ENCODE data around the gene FTSJ3. TPM values are rescaled to one million over a fixed set of nuclear protein-coding genes. Genes with fewer than 3 reads are reported as not detected.

Gene FTSJ3
- total RNA-seq, 4 donors from 2014 or later, result 36.3 to 53.2 (median 51.7) TPM

DNA sequence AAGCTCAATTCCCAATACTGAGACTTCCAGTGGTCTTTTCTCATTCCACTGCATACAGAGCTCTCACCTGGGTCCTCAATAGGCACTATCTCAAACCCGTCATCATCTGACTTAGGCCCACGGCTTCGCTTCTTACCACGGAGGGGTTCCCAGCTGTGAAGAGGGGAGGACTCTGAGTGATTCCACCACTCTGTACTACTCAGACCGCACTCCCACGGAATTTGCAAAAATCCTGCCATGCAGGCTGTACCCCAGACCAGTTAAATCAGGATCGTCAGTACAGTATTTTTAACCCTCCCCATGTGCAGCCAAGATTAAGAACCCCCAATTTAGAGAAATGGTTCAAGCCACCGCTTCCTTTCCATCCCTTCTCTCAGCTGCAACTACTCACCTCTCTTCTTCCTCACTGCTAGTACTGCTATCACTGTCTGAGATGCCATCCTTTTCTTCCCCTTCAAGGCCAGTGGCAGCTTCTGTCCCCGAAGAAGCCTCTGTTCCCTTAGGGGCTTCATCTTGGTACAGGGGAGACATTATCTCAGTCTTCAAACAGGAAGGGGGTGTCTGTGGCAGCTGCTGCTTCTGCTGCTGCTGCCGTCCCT lies 6.4 kb downstream of the FTSJ3 start:
- no peak for ATAC-seq
- no peaks in the 10 kb centered on the region for H3K27me3 ChIP-seq
- TF ChIP-seq POLR2A (IDR thresholded peaks at IDR 0.05) (no peak), POLR2AphosphoS5 (IDR thresholded peaks at IDR 0.05) (no peak), EP300 (IDR thresholded peaks at IDR 0.05) (no peak)
- TF ChIP-seq, protein P1, sequence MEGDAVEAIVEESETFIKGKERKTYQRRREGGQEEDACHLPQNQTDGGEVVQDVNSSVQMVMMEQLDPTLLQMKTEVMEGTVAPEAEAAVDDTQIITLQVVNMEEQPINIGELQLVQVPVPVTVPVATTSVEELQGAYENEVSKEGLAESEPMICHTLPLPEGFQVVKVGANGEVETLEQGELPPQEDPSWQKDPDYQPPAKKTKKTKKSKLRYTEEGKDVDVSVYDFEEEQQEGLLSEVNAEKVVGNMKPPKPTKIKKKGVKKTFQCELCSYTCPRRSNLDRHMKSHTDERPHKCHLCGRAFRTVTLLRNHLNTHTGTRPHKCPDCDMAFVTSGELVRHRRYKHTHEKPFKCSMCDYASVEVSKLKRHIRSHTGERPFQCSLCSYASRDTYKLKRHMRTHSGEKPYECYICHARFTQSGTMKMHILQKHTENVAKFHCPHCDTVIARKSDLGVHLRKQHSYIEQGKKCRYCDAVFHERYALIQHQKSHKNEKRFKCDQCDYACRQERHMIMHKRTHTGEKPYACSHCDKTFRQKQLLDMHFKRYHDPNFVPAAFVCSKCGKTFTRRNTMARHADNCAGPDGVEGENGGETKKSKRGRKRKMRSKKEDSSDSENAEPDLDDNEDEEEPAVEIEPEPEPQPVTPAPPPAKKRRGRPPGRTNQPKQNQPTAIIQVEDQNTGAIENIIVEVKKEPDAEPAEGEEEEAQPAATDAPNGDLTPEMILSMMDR (IDR thresholded peaks at IDR 0.05), result no peak
- no peaks in the 10 kb centered on the region for H3K9me3 ChIP-seq
- no peak overlapping the region for H3K4me3 ChIP-seq
- WGBS, 2 donors (ENCODE audit: low coverage in 1 of 2), result 88 to 89% methylated on average over 8 to 9 of the region's 10 CpGs
- peak overlapping the region in 1 of 4 donors; percentile 16 for H3K27ac ChIP-seq
- peaks cover 1 to 97% of the 10 kb centered on the region in 2 donors for H3K36me3 ChIP-seq
- peaks cover 0 to 17% (median 5%) of the 10 kb centered on the region in 3 donors for H3K4me1 ChIP-seq

DNA sequence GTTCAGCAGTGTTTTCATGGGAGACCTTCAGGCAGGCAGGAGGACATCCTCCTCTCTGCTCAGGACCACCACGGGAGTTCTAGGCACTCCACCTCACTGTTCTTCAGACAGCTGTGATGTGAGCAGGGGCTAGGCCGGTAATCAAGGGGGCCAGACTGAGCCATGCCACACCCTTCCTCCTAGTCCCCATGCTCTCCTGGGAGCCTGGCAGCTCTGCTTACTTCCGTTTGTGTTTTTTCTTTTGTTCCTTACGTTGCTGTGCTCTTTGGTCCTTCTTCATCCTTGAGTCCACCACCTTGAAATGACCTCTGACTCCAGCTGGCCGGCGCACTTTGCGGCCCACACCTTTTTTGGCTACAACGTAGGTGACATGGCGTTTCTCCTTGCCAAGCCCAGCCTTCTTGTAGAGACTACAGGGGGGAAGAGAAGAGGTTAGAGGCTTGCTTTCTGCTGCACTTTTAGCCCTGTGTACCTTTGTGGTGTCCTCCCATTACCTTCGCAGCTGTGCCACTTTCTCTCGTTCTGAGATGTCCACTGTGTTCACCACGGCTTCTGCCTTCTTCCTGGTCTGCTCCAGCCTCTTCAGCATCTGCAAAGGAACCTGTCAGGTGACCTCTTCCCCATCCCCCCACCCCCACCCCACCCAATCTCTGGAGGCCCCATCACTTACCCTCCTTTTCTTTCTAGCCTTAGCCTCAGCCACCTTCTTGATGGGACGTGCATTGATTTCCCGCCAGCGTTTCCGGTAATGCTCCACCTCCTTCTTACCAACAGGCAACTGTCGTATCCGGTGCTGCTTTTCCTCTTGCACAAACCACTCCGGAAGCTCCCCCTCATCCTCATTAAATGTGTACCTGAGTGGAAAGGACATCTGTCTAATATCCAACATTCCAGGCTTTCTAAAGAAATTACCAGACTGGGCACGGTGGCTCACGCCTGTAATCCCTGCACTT lies 7.6 kb downstream of the FTSJ3 start:
- H3K27ac ChIP-seq, result peak overlapping the region in 2 of 4 donors; percentile 35 to 36
- no peak for ATAC-seq
- no peak for TF ChIP-seq EP300 (IDR thresholded peaks at IDR 0.05)
- TF ChIP-seq, protein P1 (IDR thresholded peaks at IDR 0.05), result no peak
- no peak for TF ChIP-seq POLR2A (IDR thresholded peaks at IDR 0.05)
- TF ChIP-seq POLR2AphosphoS5 (IDR thresholded peaks at IDR 0.05), result no peak

DNA sequence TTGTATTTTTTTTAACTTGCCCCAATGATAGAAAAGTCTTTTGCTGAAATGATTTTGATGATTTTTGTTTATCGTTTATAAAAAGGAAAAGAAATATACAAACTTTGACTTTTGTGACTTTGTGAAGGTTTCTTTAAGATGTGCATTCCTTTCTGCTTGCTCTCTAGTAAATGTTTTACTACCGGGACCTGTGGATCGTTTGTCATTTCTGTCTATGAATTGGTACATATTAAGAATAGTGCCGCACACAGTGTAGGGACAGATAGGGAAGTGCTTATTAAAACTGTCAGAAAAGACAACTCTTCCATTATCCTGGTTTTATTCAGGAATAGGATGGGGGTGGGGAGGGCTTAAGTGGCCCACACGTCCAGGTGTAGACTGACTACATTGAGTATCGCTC lies 8.3 kb downstream of the FTSJ3 start:
- Histone ChIP-seq H3K27ac (no peak overlapping the region), H3K4me1 (no peaks in the 10 kb centered on the region), H3K9me3 (no peaks in the 10 kb centered on the region), H3K36me3 (peaks cover 4 to 100% of the 10 kb centered on the region in 2 donors), H3K27me3 (no peaks in the 10 kb centered on the region), H3K4me3 (no peak overlapping the region)
- WGBS, 2 donors (ENCODE audit: low coverage in 1 of 2), result 49 to 60% methylated on average over 5 to 6 of the region's 6 CpGs
- ATAC-seq, result no peak
- TF ChIP-seq EP300 (IDR thresholded peaks at IDR 0.05) (no peak), POLR2A (IDR thresholded peaks at IDR 0.05) (no peak), POLR2AphosphoS5 (IDR thresholded peaks at IDR 0.05) (no peak)
- TF ChIP-seq, protein P1 (IDR thresholded peaks at IDR 0.05), result no peak

More for the DNA sequence above, 7.6 kb downstream of the FTSJ3 start:
- Histone ChIP-seq H3K4me1 (peaks cover 0 to 5% (median 0%) of the 10 kb centered on the region in 3 donors), H3K4me3 (no peak overlapping the region), H3K36me3 (peaks cover 4 to 100% of the 10 kb centered on the region in 2 donors), H3K27me3 (no peaks in the 10 kb centered on the region), H3K9me3 (no peaks in the 10 kb centered on the region)
- WGBS, 2 donors (ENCODE audit: low coverage in 1 of 2), result 65 to 68% methylated on average over 6 to 19 of the region's 21 CpGs

DNA sequence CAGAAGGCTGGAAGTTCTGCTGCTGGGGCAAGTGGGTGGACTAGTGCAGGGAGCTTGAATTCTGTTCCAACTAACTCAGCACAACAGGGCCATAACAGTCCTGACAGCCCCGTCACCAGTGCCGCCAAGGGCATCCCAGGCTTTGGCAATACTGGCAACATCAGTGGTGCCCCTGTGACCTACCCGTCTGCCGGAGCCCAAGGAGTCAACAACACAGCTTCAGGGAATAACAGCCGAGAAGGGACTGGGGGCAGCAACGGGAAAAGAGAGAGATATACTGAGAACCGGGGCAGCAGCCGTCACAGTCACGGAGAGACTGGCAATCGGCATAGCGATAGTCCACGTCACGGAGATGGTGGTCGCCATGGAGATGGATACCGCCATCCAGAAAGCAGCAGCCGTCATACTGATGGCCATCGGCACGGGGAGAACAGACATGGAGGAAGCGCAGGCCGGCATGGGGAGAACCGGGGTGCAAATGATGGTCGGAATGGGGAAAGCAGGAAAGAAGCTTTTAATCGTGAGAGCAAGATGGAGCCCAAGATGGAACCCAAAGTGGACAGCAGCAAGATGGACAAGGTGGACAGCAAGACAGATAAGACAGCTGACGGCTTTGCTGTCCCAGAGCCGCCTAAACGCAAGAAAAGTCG lies 9.6 kb downstream of the FTSJ3 start:
- ATAC-seq, result no peak
- Histone ChIP-seq H3K36me3 (peaks cover 4 to 100% of the 10 kb centered on the region in 2 donors), H3K4me1 (no peaks in the 10 kb centered on the region), H3K9me3 (no peaks in the 10 kb centered on the region), H3K4me3 (no peak overlapping the region), H3K27ac (no peak overlapping the region), H3K27me3 (no peaks in the 10 kb centered on the region)
- TF ChIP-seq EP300 (IDR thresholded peaks at IDR 0.05), result no peak
- no peak for TF ChIP-seq POLR2A (IDR thresholded peaks at IDR 0.05)
- no peak for TF ChIP-seq POLR2AphosphoS5 (IDR thresholded peaks at IDR 0.05)
- TF ChIP-seq, protein P1 (IDR thresholded peaks at IDR 0.05), result no peak
- WGBS, 2 donors (ENCODE audit: low coverage in 1 of 2), result 85 to 90% methylated on average over 4 to 10 of the region's 27 CpGs

Data from gastroesophageal sphincter (tissue), 4 donors.